ENCODE data around the gene UBA5.

Gene UBA5

DNA sequence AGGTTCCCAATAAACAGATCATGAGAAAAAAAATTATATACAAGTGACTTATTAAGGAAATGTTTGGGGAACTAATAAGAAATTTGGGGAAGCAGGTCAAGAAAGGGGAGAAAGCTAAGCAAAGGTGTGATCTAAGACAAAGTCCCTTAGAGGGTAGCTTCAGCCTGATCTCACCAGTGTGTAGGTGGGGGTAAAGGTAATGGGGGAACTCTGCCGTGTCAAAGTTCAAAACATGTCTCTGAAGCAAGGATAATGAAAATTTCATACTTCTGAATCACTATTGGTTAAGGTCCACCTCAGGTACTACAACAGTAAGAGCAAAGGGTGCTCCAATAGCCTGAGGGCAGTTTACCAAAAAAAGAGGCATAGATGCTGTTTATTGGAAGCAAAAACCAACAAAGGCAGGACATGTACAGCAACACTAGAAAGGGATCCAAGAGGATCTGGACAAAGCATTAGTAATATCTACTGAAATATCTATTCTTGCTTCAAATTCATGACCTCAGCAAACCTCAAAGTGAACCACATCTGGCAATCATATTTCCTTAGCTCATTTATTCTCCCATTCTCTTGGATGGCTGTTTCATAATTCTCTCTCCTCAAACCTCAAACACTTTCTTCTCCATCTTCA is 7.4 kb upstream of the UBA5 start:
- in situ Hi-C loops (cut with HindIII; ENCODE audit: low sequenced_read_pairs) = no loop called here

DNA sequence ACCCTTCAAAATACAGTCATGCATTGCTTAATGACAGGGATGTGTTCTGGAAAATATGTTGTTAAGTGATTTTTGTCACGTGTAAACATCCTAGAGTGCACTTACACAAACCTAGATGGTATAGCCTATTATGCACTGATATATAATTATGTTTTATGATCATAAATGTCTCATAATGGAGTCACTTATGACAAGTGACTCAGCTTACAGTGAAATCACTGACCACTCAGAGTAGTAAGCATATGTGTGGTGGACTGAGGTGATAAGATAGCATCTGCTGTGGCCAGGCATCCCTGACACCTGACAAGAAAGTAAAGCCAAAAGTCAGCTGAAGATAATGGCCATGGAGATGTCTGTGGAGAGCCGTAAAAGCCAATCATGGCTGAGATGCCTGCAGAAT is 5.9 kb upstream of the UBA5 start:
- in situ Hi-C loops (cut with HindIII; ENCODE audit: low sequenced_read_pairs) = no loop called here

DNA sequence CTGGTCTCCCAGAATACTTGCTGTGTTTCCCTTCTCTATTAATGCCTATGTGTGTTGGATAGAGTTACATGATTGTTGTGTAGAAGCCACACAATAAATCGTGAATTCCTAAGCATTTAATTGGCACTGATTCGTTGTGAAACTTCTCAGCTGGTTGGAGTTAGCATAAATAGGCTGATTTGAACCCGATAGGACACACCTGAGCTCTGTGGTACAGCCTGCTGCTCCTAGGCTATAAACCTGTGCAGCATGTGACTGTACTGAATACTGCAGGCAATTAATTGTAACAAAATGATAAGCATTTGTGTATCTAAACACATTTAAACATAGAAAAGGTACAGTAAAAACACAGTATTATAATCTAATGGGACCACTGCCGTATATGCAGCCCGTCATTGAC is 5.4 kb upstream of the UBA5 start:
- in situ Hi-C loops (cut with HindIII; ENCODE audit: low sequenced_read_pairs) = no loop called here

DNA sequence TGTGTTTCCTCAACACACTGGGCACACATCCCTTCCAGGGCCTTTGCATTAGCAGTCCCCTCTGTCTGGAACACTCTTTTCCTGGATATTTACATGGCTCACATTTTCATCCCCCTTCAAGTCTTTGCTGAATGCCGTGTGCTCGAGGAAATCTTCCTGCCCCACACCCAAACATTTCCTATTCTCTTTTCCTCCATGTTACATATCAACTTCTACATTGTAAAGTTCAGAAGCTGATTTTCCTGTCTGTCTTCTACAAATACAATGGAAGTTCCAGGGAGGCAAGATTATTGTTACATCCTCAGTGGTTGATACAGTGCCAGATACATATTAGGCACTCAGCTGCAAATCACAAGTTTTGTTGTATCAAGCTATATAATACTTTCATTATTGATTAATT is 4.7 kb upstream of the UBA5 start:
- in situ Hi-C loops (cut with HindIII; ENCODE audit: low sequenced_read_pairs) = no loop called here

DNA sequence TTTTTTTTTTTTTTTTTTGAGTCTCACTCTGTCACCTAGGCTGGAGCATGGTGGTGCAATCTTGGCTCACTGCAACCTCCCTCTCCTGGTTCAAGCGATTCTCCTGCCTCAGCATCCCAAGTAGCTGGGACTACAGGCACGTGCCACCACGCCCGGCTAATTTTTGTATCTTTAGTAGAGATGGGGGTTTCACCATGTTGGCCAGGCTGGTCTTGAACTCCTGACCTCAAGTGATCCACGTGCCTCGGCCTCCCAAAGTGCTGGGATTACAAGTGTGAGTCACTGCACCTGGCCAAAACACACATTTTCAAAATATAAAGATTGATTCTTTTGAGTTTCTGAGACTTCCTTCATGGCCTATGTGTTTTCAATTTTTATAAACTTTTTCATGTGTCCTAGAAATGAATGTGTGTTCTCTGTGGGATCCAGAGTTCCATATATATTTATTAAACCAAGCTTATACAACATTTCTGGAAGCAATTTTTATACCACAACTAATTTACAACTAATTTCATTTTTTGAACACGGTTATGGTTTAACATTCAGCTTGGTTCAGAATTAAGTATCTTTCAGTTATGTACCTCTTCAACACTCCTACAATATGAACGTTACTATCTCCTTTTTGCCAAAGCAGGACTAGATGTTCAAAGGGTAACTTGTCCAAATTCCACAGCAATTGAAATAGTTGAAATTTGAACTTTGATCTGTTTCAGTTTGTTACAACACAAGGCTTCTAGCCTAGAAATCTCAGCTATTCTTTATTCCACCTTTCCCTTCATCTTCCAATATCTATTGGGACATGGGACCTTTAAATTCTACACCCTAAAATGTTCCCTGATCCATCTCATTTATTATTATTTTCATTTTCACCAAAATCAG is 2.0 kb upstream of the UBA5 start:
- in situ Hi-C loops (cut with HindIII; ENCODE audit: low sequenced_read_pairs) = no loop called here

DNA sequence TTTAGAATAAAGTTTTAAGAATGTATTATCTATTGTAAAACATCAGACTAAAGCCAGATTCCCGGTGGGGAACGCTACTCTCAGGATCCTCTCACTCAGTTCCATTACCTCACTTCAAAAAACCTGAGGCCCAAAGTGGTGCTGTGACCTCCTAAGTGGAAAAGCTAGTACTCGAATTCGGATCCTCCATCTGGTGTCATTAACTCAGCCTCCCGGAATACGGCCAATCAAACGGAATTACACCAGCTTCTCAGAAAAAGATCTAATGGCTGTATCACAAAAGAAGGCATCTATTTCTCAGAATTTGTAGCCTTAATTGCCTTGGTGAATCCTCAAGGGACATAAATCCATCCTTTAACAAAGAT is 1.1 kb upstream of the UBA5 start:
- in situ Hi-C loops (cut with HindIII; ENCODE audit: low sequenced_read_pairs) = no loop called here

DNA sequence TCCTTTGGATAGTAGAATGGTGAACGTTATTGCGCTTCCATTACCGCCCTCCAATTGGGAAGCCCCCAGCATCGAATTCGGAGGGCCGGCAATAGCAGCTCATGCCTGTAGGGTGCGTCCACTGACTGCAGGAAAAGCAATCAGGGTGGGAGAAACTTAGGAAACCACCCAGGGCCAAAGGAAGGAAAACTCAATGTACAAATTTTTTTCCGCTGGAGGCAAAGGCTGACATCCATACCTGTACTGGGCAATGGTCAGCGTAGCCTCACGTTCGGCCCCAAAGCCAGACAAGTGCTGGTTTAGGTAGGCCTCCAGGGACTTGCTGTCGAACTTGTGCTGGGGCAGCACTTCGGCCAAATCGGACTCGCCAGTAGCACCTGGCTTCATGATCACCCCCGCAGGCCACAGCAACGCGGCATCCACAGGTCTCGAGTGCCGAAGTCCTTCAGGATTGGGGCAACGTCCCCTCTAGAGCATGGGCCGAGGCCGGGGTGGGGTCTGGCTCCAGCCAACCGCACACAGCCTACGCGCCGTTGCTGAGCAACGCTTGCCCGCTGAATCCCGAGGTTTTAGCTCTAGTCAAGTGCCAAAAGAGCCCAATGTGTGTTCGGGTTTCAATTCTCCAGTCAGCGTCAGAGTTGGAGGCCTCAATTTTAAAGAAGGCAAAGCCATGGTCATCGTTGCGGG is 621 bp upstream of the UBA5 start, which contains the start of gene ACAD11:
ACAD11 (minus strand) TSS at position 445 of the 687 bp plus-strand sequence; CDS start at position 387, 58 bp downstream.
- in situ Hi-C loops (cut with HindIII; ENCODE audit: low sequenced_read_pairs) = no loop called here

DNA sequence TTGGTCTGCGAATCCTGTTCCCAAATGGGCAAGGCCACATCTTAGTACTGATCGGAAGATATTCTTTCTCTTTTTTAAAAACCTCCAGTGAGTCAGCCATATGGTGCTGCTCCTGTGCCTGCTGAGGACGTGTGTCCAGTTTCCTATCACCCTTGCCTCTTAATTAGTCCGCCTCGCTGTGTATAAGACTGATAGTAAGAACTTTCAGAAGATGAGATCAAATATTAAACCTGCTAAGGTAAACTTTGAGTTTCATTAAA is 612 bp downstream of the UBA5 start:
- in situ Hi-C loops (cut with HindIII; ENCODE audit: low sequenced_read_pairs) = no loop called here

DNA sequence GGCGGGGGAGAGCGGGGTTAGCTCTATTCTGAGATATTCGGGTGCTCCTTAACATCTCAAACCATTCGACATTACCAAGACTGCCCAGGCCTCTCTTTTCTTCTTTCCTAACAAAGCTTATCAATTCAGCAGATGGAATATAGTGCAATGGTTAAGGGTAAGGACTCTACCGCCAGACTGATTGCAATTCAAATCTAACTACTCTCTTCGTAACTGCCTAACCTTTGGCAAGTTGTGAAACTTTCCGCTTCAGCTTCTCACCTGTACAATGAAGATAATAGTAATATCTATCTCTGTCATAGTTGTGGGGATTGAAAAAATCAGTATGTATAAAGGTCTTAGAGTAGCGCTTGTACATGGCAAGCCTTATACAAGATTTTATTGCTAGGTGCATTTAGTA is 972 bp downstream of the UBA5 start:
- in situ Hi-C loops (cut with HindIII; ENCODE audit: low sequenced_read_pairs) = no loop called here

DNA sequence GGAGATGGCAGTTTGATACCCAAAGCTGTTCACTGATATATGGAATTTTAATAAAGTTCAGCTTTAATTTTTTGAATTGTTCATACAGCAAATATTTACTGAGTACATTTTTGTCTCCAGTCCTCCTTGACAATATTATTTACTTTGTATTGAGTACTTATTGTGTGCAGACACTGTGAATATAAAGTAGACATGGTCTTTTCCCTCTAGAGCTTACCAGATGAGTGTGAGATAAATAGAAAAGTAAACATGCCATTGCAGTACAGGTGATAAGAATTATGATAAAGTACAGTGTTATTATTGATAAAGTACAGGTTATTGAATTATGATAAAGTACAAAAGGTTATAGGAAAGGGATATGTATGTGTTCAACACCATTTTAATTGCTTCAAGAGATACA is 2.1 kb downstream of the UBA5 start:
- in situ Hi-C loops (cut with HindIII; ENCODE audit: low sequenced_read_pairs) = no loop called here

DNA sequence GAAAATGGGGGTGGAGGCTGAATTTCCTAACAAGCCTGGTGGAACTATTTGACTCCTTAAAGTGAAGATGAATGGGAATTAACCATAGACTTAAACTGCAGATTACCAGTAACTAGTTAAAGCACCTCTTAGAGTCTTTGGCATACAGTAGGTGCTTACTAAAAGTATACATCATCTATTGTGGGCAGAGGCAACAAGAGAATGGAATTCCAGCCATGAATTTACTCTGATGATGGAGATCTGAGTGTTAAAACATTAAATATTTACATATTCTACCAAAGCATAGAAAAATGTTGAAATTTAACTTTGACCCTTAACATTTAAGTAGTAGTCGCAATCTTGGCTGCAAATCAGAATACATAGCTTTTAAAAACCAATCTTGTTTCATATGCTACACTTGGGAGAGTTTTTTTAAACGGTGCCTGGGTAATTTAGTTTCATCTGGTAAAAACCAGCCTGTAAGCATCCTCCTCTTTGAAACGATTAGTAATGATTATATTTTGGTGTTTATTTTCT is 5.2 kb downstream of the UBA5 start:
- in situ Hi-C loops (cut with HindIII; ENCODE audit: low sequenced_read_pairs) = no loop called here

DNA sequence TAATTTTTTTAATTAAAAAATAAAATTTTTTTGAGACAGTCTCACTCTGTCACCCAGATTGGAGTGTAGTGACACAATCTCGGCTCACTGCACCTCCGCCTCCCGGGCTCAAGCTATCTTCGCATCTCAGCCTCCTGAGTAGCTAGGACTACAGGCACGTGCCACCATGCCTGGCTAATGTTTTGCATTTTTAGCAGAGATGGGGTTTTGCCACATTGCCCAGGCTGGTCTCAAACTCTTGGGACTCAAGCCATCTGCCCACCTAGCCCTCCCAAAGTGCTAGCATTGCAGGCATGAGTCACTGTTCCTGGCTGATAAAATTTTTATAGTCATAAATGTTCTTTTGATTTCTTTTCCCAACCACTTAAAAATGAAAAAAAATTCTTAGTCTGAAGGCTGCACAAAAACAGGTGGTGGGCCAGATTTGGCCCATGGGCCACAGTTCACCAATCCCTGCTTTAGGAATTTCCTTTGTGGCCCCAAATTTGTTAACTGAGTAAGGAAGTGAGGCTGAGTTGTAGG is 9.2 kb downstream of the UBA5 start:
- in situ Hi-C loops (cut with HindIII; ENCODE audit: low sequenced_read_pairs) = no loop called here

DNA sequence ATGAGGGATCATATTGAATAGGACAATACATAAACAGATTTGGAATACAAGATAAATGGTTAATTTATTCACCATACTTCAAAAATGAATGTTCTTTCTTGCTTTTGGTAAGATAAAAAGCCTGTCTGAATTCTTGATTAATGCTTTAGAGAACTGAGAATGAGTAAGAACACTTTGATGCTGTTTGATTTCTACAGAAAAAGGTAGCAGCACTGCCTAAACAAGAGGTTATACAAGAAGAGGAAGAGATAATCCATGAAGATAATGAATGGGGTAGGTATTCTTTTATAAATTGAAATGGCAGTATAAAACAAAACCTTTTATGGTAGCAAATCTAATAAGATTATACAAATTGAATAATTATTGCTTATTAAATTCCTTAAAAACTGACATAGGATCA is 15.3 kb downstream of the UBA5 start:
- in situ Hi-C loops (cut with HindIII; ENCODE audit: low sequenced_read_pairs) = no loop called here

DNA sequence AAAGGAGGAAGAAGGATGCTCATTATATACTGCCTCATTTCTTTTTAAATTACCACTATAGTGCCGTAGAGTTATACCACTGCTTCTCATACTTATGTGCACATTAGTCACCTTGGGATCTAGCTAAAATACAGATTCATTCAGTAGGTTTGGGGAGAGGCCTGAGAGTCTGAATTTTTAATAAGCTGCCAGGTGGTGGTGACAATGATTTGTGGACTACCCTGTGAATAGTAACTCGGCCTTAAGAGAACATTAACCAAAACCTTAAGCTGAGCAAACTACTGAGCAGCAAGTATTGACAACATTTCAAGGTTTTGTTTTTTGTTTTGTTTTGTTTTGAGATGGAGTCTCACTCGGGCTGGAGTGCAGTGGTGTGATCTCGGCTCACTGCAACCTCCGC is 19.8 kb downstream of the UBA5 start:
- in situ Hi-C loops (cut with HindIII; ENCODE audit: low sequenced_read_pairs) = no loop called here

DNA sequence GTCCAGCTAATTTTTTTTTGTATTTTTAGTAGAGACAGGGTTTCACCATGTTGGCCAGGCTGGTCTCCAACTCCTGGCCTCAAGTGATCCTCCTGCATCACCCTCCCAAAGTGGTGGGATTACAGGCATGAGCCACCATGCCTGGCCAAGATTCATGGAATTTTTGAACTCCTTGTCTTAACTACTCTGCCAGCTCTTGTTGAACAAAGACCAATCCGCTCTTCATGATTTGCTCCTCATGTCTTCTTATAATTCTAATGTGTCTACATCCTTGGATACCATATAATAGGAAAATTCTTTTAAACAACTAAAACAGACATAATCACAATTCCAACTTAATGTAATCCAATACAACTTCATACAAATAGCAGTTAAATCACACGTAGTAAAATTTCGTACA is 21.3 kb downstream of the UBA5 start:
- in situ Hi-C loops (cut with HindIII; ENCODE audit: low sequenced_read_pairs) = no loop called here

DNA sequence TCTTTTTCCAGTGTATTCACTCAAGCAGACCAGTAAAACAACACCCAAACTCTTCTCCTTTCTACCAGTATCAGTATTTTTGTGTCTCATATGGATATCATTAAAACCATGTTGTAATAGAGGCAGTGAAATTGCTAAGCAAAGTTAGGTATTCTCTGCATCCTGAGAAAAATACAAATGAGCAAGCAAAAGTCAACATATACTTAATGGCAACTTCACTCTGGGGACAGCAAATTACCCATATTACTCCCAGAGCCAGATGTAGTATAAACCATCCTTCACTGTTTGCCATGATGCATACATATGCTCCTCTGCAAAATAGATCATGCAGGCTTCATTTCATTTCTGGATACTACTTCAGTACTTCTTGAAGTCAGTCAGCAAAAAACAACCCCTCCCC is 22.1 kb downstream of the UBA5 start:
- in situ Hi-C loops (cut with HindIII; ENCODE audit: low sequenced_read_pairs) = no loop called here

DNA sequence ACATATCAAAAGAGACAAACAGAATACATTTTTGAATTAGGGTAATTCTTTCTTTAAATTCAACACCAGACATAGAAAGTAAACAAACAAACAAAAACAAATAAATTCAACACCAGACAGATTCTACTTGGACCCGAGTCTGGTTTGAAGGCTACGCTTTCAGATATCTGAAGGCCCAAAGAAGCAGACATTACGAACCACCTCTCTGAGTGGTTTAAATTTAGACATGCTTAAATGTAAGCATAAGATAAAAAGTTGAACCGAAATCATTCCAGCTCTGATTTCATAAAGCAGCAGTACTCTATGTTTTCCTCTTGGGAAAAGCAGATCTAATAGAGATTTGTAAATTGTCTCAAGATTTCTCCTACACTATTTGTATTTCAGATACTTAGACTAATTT is 29.9 kb downstream of the UBA5 start:
- in situ Hi-C loops (cut with HindIII; ENCODE audit: low sequenced_read_pairs) = no loop called here

DNA sequence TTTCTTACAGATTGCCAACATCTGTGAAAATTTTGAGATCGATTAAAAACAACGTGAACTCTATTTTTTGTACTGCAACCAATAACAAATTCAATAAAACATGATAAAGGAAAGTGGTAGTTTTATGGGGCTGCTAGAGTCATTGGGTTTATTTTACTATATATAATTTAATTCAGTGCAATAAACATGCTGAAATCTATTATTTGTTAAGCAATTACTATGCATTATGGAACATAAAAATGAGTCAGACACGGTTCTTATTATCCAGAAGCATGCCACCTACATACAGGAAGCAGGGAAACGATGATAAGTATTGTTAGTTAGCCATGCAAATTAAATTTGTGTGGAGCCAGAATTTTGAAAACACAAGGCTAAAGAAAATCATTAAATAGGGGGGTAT is 34.9 kb downstream of the UBA5 start:
- in situ Hi-C loops (cut with HindIII; ENCODE audit: low sequenced_read_pairs) = no loop called here

DNA sequence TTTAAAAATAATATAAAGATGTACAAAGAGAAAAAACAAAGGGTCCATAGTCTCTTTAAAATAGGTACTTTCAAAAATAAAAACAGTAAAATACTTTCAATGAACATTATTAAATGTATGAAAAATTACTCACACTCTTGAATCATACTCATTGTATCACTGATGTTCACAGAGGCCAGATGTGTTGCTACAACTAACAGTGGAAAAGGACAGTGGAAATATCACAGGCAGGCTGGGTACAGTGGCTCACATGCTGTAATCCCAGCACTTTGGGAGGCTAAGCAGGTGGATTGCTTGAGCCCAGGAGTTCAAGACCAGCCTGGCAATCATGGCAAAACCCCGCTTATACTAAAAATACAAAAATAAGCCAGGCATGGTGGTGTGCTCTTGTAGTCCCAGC is 35.3 kb downstream of the UBA5 start:
- in situ Hi-C loops (cut with HindIII; ENCODE audit: low sequenced_read_pairs) = no loop called here

DNA sequence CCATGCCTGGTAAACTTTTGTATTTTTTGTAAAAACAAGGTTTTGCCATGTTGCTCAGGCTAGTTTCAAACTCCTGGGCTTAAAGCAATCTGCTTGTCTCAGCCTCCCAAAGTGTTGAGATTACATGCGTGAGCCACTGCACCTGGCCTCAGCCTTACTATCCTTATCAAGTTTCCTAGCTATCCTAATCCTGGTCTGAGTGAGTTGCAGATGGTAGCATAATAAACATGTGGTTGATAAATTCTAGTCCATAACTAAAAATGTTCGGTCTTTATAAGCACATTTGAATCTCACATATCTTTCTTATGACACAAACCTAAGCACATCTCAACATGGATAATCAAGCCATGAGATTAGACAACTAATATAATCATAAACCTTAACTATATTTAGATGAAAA is 43.6 kb downstream of the UBA5 start:
- in situ Hi-C loops (cut with HindIII; ENCODE audit: low sequenced_read_pairs) = no loop called here

DNA sequence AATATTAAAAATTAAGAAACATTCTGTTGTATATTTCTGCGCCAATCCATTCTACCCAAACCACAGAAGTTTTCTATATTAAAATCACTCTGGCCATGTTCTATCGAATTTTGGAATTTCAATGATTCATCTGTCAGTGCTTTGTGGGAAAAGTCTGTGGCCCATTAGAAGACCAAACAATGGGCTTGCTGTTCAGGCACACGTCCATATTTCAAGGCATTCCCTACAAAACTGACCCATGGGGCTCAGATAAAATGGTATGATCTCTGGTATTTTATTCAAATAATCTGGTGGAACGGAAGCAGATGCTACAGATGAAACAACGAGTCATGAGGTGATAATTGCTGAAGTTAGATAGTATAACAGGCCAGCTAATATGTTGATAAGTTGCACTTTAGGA is 49.6 kb downstream of the UBA5 start:
- in situ Hi-C loops (cut with HindIII; ENCODE audit: low sequenced_read_pairs) = no loop called here

DNA sequence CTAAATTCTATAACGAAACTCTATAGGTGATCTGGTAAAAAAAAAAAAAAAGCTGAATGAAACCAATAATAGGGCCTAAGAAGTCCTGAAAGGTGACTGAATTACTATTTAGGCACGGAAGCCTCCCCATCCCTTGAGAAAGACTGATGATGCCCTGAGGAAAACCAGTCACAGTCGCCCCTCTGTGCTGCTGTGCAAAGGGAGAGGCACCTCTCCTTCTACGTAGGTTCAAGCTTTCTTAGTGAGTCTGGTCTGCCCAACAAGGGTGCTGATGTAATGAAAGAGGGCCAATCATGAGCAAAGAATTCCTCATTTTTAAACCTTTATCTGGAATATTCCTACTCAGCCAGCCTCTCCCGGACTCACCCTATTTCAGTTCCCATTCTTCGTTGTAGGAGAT is 50.2 kb downstream of the UBA5 start:
- in situ Hi-C loops (cut with HindIII; ENCODE audit: low sequenced_read_pairs) = no loop called here

All from DLD1 (cell line).